Activated CD4-positive, CD25-positive, alpha-beta regulatory T cell (primary cell): ENCODE measurements around the gene SCGB1D2.
"Not testable (repeated sequence)": the region's sequence is repeated elsewhere in the genome, so short reads cannot be mapped to it uniquely, and the experiment has no call there.

Source experiments
- DNase-seq, 4 experiments: peaks; one replicate each; lab custom pipeline; 2025; lab: John Stamatoyannopoulos, UW

Gene SCGB1D2

DNA sequence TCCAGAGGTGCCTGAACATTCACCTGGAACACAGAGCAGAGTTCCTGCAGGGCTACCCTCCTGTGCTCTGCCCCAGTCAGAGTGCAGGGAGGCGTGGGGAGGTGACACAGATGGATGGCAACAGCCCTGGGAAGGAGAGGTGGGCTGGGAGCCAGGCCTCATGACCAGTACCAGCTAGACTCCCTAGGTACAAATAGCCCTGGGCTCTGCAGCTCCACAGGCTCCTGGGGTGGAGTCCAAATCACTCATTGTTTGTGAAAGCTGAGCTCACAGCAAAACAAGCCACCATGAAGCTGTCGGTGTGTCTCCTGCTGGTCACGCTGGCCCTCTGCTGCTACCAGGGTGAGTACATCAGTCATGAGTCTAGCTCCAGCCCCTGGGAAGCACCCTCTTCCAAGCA lies at the start of gene SCGB1D2:
Gene SCGB1D2, plus strand, starts transcription at position 219 of the 400 bp plus-strand sequence. Its CDS starts 69 bp downstream, at position 288.
- DNase-seq = no peak

- no peak for DNase-seq
These were observed 48.1 kb upstream of the SCGB1D2 start for GRCh38 chr11:62193952-62194351.

DNA sequence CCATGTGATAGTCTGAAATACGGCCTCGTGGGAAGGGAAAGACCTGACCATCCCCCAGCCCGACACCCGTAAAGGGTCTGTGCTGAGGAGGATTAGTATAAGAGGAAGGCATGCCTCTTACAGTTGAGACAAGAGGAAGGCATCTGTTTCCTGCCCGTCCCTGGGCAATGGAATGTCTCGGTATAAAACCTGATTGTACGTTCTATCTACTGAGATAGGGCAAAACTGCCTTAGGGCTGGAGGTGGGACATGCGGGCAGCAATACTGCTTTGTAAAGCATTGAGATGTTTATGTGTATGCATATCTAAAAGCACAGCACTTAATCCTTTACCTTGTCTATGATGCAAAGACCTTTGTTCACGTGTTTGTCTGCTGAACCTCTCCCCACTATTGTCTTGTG lies 47.0 kb upstream of the SCGB1D2 start:
- DNase-seq = not testable (repeated sequence)

DNA sequence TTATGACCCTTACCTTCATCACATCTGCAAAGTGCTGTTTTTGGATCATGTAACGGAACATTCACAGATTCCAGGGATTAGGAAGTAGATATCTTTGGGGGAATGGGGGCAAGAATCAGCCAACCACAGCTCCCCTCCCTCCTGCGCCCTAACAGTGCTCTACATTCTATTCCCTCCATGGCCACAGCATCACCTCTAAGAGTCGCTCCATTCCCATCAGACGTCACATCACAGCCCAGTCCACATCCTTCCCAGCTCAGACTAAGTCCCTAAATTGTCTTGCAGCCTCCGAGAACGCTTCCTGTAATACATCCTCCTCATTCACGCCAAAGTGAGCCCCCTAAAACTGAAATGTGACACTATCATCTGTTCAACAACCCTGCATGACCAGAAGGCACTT lies 46.1 kb upstream of the SCGB1D2 start:
- DNase-seq = no peak

- not testable (repeated sequence) for DNase-seq
These were observed 44.6 kb upstream of the SCGB1D2 start for GRCh38 chr11:62197400-62197799.

GRCh38 chr11:62201376-62201775 lies 40.7 kb upstream of the SCGB1D2 start:
- no peak for DNase-seq

DNA sequence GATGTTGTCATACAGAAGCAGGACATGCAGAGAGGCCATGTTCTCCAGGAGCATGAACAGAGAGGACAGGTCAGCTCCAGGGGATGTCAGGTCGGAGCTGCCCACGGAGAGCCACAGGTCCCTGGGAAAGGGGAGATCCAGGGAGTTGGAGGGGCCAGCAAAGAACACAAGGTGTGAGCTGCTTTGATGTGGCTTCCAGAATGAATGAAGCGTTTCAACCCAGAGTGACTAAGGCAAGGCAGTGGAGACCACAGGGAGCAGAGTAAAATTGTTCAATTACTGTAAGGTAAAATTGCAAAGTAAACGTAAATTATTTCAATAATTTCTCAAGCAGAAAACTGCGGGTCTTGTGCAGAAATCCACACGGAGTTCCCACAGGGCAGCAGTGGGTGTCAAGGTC lies 39.1 kb upstream of the SCGB1D2 start:
- DNase-seq = no peak

DNA sequence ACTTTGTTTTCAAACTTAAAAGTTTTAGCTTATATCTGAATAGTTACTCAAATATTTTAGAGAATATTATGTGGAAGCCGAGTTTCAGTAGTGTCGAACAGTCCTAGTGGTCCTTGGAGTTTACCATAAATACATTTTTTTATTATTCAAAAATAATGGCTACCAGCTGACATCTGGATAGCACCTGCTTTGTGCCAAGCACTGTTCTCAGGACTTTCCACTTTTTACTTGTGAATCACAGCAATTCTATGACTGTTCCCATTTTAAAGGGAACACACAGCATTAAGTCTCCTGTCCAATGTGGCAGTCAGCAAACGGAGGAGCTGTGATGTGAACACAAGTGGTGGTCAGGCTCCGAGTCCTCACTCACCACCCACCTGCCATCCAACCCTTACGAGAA lies 37.6 kb upstream of the SCGB1D2 start:
- no peak for DNase-seq

- no peak for DNase-seq
These were observed 36.6 kb upstream of the SCGB1D2 start for GRCh38 chr11:62205441-62205840.

- DNase-seq = not testable (repeated sequence)
These were observed 35.6 kb upstream of the SCGB1D2 start for GRCh38 chr11:62206276-62207066.

- DNase-seq = no peak
These were observed 33.3 kb upstream of the SCGB1D2 start for GRCh38 chr11:62208785-62209144.

DNA sequence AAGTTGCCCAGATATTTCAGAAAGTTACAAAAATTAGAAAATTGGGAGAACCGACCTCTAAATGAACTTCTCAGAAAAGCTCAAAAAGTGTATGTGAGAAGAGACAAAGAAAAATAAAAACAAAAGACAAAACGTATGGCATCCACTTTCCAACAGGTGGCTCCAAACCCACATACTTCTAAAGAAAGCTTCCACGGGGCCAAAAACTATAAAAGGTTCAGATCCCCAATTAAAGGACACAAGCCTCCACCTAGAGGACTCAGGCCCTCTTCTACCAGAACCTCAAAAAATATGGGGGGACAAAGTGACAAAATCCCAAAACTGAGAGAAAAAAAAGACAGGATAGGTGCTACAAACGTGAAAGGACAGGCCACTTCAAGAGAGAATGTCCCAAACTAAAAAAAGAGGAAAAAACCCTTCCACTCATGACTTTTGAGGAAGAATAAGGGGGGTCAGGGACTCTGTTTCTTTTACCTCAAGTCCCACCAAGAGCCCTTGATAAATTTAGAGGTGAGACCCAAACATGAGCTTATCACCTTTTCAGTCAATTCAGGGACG lies 24.8 kb upstream of the SCGB1D2 start:
- DNase-seq = no peak

DNA sequence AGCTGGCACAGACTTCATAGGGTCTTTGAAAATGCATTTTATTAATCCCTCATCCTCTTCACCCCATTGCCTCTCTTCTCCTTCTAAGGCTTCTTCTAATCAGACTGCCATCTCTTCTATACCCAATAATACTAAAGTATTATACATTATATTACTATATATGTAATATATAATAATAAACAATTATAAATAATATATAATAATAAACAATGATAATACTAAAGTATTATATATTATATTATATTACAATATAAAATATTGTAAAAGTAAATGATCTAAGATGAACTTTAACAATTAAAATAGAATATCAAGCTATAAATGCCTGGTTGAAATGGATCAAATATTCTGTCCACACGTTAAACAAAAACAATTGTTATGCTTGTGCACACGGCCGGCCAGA lies 20.5 kb upstream of the SCGB1D2 start:
- DNase-seq = no peak

- DNase-seq = no peak
These were observed 18.9 kb upstream of the SCGB1D2 start for GRCh38 chr11:62223095-62223494.

GRCh38 chr11:62233730-62234129 lies 8.3 kb upstream of the SCGB1D2 start:
- DNase-seq = no peak

DNA sequence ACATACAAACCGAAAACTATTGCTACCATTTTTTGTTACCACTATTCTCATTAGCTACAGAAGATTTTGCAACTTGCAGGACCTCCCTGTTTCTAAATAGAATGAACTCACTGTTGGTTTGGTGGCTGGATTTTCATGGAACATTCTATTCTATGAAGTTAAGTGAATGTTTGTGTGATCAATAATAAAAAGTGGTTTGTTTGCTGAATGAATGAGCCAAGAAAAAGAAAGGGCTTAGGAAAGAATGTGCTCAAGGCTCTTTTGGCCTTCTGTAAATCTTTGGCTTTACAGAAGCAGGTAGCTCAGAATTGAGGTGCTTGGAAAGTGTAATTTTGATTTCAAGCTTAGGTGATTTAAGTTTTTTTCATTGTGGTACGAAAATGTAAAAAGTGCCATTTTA lies 5.9 kb upstream of the SCGB1D2 start:
- DNase-seq = no peak

GRCh38 chr11:62237499-62237898 lies 4.5 kb upstream of the SCGB1D2 start:
- no peak for DNase-seq

DNA sequence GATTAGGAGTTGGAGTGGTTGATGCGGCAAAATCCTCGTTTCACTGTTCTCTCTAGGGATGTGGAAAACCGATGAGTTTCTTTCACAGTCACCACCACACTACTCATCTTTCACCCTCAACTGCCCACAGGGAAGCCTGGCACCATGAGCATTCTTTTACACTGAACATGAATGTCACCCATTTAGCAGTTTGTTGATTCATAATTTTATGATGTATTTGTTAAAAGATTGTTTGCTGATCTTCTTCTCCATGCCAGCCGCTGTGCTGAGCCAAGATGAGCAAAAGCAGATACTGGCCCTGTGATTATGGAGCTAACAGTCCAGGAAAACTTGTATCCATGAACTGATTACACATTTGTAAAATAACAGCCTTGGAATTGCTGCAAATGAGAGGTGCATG lies 3.9 kb upstream of the SCGB1D2 start:
- no peak for DNase-seq

DNA sequence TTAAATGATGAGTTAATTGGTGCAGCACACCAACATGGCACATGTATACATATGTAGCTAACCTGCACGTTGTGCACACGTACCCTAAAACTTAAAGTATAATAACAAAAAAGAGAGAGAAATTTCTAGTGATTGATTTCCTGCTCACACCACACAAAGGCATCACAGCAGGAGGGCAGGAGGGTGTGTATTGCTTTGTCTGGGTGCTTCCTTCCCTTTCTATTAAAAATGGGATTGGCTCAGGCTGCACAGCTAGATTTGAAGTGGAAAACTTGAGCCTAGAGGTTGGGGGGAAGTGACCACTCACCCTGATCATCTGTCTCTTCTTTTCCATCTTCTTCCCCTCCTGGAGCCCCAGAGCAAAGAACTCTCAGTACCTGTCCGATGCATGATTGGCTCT lies 944 bp upstream of the SCGB1D2 start:
- DNase-seq = no peak

DNA sequence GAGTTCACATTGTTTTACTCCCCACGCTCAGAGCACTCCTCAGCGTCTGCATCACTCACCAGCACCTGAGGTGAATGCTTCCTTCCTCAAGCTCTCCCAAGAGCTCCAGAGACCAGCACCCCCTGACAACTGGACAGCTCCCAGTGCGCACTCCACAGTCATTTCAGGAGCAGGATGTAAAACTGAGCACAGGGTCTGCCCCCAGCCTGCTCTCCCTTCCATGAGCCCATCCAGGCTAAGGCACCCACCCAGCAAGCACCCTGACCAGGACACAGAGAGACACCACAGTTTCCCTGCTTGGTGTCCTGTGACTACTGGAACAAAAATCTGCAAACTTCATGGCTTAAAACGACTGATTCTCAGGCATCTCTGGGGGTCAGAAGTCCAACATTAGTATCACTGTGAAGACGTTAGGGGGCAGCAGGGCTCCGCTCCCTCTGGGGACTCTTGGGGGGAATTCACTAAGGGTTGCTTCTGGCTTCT lies 3.3 kb downstream of the SCGB1D2 start:
- no peak for DNase-seq

DNA sequence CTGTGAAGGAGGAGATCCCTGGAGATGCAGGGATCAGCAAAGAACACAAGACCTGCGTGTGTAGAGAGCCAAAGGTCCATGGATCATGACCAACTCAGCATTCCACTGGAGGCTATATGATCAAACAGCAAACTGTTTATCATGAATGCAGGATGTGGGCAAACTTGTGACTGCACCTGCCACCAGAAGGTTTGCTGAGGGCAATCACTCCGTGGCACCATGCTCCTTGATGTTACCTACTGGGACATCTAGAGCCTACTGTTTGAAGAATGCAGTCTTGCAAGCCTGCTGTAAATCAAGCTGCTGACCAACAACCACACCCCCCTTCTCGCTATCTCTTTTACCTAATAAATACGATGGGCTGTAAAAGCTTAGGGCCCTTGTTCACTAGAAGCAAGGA lies 9.7 kb downstream of the SCGB1D2 start:
- no peak for DNase-seq

DNA sequence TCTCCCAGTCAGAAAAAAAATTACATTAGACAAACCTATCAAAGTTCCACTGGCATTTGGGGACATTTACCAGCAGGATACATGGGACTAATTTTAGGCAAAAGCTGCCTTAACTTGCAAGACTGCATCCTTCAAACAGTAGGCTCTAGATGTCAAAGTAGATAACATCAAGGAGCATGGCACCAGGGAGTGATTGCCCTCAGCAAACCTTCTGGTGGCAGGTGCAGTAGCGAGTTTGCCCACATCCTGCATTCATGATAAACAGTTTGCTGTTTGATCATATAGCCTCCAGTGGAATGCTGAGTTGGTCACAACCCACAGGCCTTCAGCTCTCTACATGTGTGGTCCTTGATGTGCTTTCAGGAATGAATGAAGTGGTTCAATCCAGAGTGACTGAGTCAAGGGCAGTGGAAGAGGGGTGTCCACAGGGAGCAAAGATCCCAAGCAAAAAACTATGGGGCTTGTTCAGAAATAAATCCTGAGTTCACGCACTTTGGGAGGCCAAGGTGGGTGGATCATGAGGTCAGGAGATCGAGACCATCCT lies 12.0 kb downstream of the SCGB1D2 start:
- DNase-seq = no peak

GRCh38 chr11:62256281-62256680 lies 14.2 kb downstream of the SCGB1D2 start:
- DNase-seq = no peak
